IPS-18a (cell line): ENCODE results near the gene EIF3L.

Experiments
- H3K27ac ChIP-seq: one replicate; pipeline ENCODE4 v1.5.1; 2013; ENCODE audit warnings: low read length
- H3K27me3 ChIP-seq: one replicate; pipeline ENCODE4 v1.6.1; 2013; ENCODE audit warnings: mild to moderate bottlenecking, low read length; ENCODE audit not compliant: control insufficient read depth, insufficient read depth
- H3K36me3 ChIP-seq: one replicate; pipeline ENCODE4 v1.6.1; 2013; ENCODE audit warnings: low read depth, low read length; ENCODE audit not compliant: control insufficient read depth
- H3K4me1 ChIP-seq: one replicate; pipeline ENCODE4 v1.6.1; 2013; ENCODE audit warnings: low read depth, low read length; ENCODE audit not compliant: control insufficient read depth
- H3K4me3 ChIP-seq: one replicate; pipeline ENCODE4 v1.5.1; 2013; ENCODE audit warnings: low read length
- H3K9ac ChIP-seq: one replicate; pipeline ENCODE4 v1.6.1; 2013; ENCODE audit warnings: mild to moderate bottlenecking, low read length, moderate library complexity
- H3K9me3 ChIP-seq: one replicate; pipeline ENCODE4 v1.6.1; 2013; ENCODE audit warnings: low read depth, low read length; ENCODE audit not compliant: control insufficient read depth

EIF3L gene

GRCh38 chr22:37926771-37927636, 77.8 kb downstream of the EIF3L start:
- H3K36me3 ChIP-seq = peaks cover 15% of the 10 kb centered on the region

GRCh38 chr22:37927637-37927936, 78.4 kb downstream of the EIF3L start:
- Histone ChIP-seq H3K9me3 (no peaks in the 10 kb centered on the region), H3K4me1 (no peaks in the 10 kb centered on the region), H3K36me3 (peaks cover 15% of the 10 kb centered on the region), H3K4me3 (no peak overlapping the region), H3K27me3 (no peaks in the 10 kb centered on the region), H3K9ac (no peak overlapping the region), H3K27ac (no peak overlapping the region)

More at GRCh38 chr22:37926771-37927636, 77.8 kb downstream of the EIF3L start:
- Histone ChIP-seq H3K4me1 (no peaks in the 10 kb centered on the region), H3K27ac (no peak overlapping the region), H3K4me3 (no peak overlapping the region), H3K9me3 (no peaks in the 10 kb centered on the region), H3K9ac (no peak overlapping the region), H3K27me3 (no peaks in the 10 kb centered on the region)

- Histone ChIP-seq H3K9ac (no peak overlapping the region), H3K36me3 (peaks cover 15% of the 10 kb centered on the region), H3K4me1 (no peaks in the 10 kb centered on the region), H3K27me3 (no peaks in the 10 kb centered on the region), H3K9me3 (no peaks in the 10 kb centered on the region), H3K4me3 (no peak overlapping the region), H3K27ac (no peak overlapping the region)
These were observed 80.2 kb downstream of the EIF3L start for GRCh38 chr22:37929390-37929789.

GRCh38 chr22:37930270-37930951, 81.2 kb downstream of the EIF3L start:
- Histone ChIP-seq H3K4me3 (no peak overlapping the region), H3K27ac (no peak overlapping the region)

GRCh38 chr22:37930952-37931440, 81.8 kb downstream of the EIF3L start:
- no peak overlapping the region for H3K4me3 ChIP-seq
- no peaks in the 10 kb centered on the region for H3K27me3 ChIP-seq
- no peak overlapping the region for H3K9ac ChIP-seq
- H3K9me3 ChIP-seq = no peaks in the 10 kb centered on the region
- H3K27ac ChIP-seq = no peak overlapping the region
- H3K36me3 ChIP-seq = peaks cover 14% of the 10 kb centered on the region
- H3K4me1 ChIP-seq = no peaks in the 10 kb centered on the region

More at GRCh38 chr22:37930270-37930951, 81.2 kb downstream of the EIF3L start:
- Histone ChIP-seq H3K9me3 (no peaks in the 10 kb centered on the region), H3K9ac (no peak overlapping the region), H3K27me3 (no peaks in the 10 kb centered on the region), H3K36me3 (peaks cover 15% of the 10 kb centered on the region), H3K4me1 (no peaks in the 10 kb centered on the region)

GRCh38 chr22:37931893-37932389, 82.7 kb downstream of the EIF3L start:
- H3K4me1 ChIP-seq = no peaks in the 10 kb centered on the region
- H3K9ac ChIP-seq = no peak overlapping the region
- peaks cover 5% of the 10 kb centered on the region for H3K36me3 ChIP-seq
- H3K27ac ChIP-seq = no peak overlapping the region
- H3K4me3 ChIP-seq = no peak overlapping the region
- no peaks in the 10 kb centered on the region for H3K9me3 ChIP-seq
- H3K27me3 ChIP-seq = no peaks in the 10 kb centered on the region

GRCh38 chr22:37932401-37932800, 83.2 kb downstream of the EIF3L start:
- H3K4me3 ChIP-seq = no peak overlapping the region
- no peaks in the 10 kb centered on the region for H3K9me3 ChIP-seq
- H3K27ac ChIP-seq = no peak overlapping the region
- H3K9ac ChIP-seq = no peak overlapping the region
- H3K27me3 ChIP-seq = no peaks in the 10 kb centered on the region
- H3K4me1 ChIP-seq = no peaks in the 10 kb centered on the region
- peaks cover 1% of the 10 kb centered on the region for H3K36me3 ChIP-seq

GRCh38 chr22:37932821-37933578, 83.8 kb downstream of the EIF3L start:
- H3K36me3 ChIP-seq = no peaks in the 10 kb centered on the region
- no peak overlapping the region for H3K27ac ChIP-seq
- H3K9ac ChIP-seq = no peak overlapping the region

GRCh38 chr22:37933711-37934376, 84.6 kb downstream of the EIF3L start:
- H3K9me3 ChIP-seq = no peaks in the 10 kb centered on the region
- no peaks in the 10 kb centered on the region for H3K27me3 ChIP-seq
- H3K36me3 ChIP-seq = no peaks in the 10 kb centered on the region
- H3K9ac ChIP-seq = no peak overlapping the region
- H3K4me1 ChIP-seq = no peaks in the 10 kb centered on the region
- no peak overlapping the region for H3K27ac ChIP-seq
- H3K4me3 ChIP-seq = no peak overlapping the region

More at GRCh38 chr22:37932821-37933578, 83.8 kb downstream of the EIF3L start:
- Histone ChIP-seq H3K27me3 (no peaks in the 10 kb centered on the region), H3K4me3 (no peak overlapping the region), H3K9me3 (no peaks in the 10 kb centered on the region), H3K4me1 (no peaks in the 10 kb centered on the region)
